Stomach (tissue), 9 donors: Measurements from ENCODE around the gene DCP2. TPM values are rescaled to one million over a fixed set of nuclear protein-coding genes. Genes with fewer than 3 reads are reported as not detected.

ENCODE experiments used
- DNase-seq, 2 donors: peaks; one replicate each; pipeline versions ENCODE4 v3.0.0 to v3.0.0-alpha.2; 2013 to 2019
- H3K27ac ChIP-seq, 5 donors: fragments of 200-600 bp in 4 of 5; sonication (generic) in 4 of 5; one replicate each; pipeline ENCODE4 v1.5.1; 2013 to 2019; ENCODE audit warnings: mild to moderate bottlenecking in 1 of 5, moderate library complexity in 1 of 5
- H3K27me3 ChIP-seq, 3 donors: fragments of 200-600 bp; sonication (generic); one replicate each; pipeline ENCODE4 v1.5.1; 2017 to 2019; ENCODE audit warnings: mixed run types in 1 of 3
- H3K36me3 ChIP-seq, 4 donors: fragments of 200-600 bp; sonication (generic); 1 replicate in 3 of 4; 2 replicates in 1 of 4; pipeline ENCODE4 v1.5.1; 2016 to 2019
- H3K4me1 ChIP-seq, 4 donors: fragments of 200-600 bp; sonication (generic); one replicate each; pipeline ENCODE4 v1.5.1; 2016 to 2019
- H3K4me3 ChIP-seq, 4 donors: fragments of 200-600 bp; sonication (generic) in 3 of 4; one replicate each; pipeline ENCODE4 v1.5.1; 2016 to 2019; ENCODE audit warnings: mild to moderate bottlenecking in 1 of 4
- H3K9me3 ChIP-seq, 4 donors: fragments of 200-600 bp; sonication (generic); one replicate each; pipeline ENCODE4 v1.5.1; 2016 to 2019
- EP300 ChIP-seq: sonication (generic); formaldehyde crosslinking; IDR thresholded peaks from one replicate; pipeline ENCODE4 v1.6.1; 2017; ENCODE audit warnings: antibody characterized with exemption
- POLR2A ChIP-seq, 4 donors: fragments of 450-650 bp; IDR thresholded peaks; one replicate each; pipeline ENCODE4 v1.6.1; 2016; ENCODE audit warnings: antibody characterized with exemption in 4 of 4, control low read depth in 2 of 4, mild to moderate bottlenecking in 1 of 4, moderate library complexity in 1 of 4
- POLR2AphosphoS5 ChIP-seq, 3 donors: sonication (generic); formaldehyde crosslinking; IDR thresholded peaks; one replicate each; pipeline ENCODE4 v1.6.1; 2016; ENCODE audit warnings: antibody characterized with exemption in 3 of 3
- WGBS, 5 donors: extraction: QIAGEN DNeasy Blood & Tissue Kit in 3 of 5; methylation state at CpG; one replicate each; pipeline versions ENCODE4 v1.1.5 to v1.1.7; 2013 to 2018; 5-methylcytosine and 5-hydroxymethylcytosine counted together
- intact Hi-C: fragments of 100-400 bp; cut with DNase I; formaldehyde crosslinking; loops from one replicate; pipeline ENCODE4 v1.15.1; 2023; ENCODE audit warnings: low total_unique reads
- polyA plus RNA-seq, 3 donors: library from polyadenylated mRNA; stranded (reverse); fragments of 200-250 nt; gene quantifications; one replicate each; pipeline ENCODE4 v1.2.3, GENCODE V29; 2013
- total RNA-seq, 5 donors: library from RNA; depleted of rRNA; stranded (reverse); fragments of >200 nt; gene quantifications; one replicate each; pipeline versions ENCODE4 v1.1.0 to v1.2.3, GENCODE V29; 2014 to 2016
- TF ChIP-seq, protein P1 (sequence below), 7 experiments: fragments of 450-650 bp in 4 of 7; fragments of 200-600 bp in 3 of 7; sonication (generic) in 3 of 7; IDR thresholded peaks; one replicate each; pipeline ENCODE4 v1.5.1; 2016 to 2019; ENCODE audit warnings: antibody characterized with exemption in 7 of 7, control low read depth in 2 of 7, mild to moderate bottlenecking in 1 of 7
- donor health status: healthy with polysubstance abuse.
- donor health status: Bipolar disorder and iron deficiency.
- donor health status: healthy.

Gene DCP2
- total and polyA plus RNA-seq, 8 donors, result 5.3 to 61.3 (median 7.2) TPM

DNA sequence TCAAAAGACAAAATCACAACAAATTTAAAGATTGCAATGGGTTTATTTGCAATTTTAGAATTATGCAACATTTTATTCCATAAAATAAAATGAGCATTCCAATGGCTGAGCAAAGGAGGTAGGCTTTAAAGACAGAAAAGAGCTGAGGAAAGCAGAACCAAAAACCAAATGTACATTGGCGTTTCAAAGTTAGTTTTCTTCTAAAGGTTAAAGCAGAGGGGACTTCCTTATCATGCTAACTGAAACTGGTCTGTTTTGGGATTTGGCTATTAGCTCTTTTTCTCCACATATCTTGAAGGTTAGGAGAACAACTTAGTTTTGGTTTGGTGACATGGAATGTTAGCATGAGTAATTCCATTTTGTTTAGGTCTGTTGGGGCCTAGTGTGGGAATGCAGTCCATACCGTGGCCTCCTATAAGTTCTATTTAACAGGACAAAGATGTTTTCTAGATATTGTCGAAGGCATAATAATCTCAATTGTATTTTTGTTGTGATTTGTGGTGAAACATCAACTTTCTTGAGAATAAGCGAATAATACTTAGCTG, 20.3 kb downstream of the DCP2 start:
- TF ChIP-seq POLR2A (IDR thresholded peaks at IDR 0.05) (no peak), EP300 (no peak), POLR2AphosphoS5 (IDR thresholded peaks at IDR 0.05) (no peak)
- TF ChIP-seq, protein P1, sequence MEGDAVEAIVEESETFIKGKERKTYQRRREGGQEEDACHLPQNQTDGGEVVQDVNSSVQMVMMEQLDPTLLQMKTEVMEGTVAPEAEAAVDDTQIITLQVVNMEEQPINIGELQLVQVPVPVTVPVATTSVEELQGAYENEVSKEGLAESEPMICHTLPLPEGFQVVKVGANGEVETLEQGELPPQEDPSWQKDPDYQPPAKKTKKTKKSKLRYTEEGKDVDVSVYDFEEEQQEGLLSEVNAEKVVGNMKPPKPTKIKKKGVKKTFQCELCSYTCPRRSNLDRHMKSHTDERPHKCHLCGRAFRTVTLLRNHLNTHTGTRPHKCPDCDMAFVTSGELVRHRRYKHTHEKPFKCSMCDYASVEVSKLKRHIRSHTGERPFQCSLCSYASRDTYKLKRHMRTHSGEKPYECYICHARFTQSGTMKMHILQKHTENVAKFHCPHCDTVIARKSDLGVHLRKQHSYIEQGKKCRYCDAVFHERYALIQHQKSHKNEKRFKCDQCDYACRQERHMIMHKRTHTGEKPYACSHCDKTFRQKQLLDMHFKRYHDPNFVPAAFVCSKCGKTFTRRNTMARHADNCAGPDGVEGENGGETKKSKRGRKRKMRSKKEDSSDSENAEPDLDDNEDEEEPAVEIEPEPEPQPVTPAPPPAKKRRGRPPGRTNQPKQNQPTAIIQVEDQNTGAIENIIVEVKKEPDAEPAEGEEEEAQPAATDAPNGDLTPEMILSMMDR (IDR thresholded peaks at IDR 0.05), result no peak

DNA sequence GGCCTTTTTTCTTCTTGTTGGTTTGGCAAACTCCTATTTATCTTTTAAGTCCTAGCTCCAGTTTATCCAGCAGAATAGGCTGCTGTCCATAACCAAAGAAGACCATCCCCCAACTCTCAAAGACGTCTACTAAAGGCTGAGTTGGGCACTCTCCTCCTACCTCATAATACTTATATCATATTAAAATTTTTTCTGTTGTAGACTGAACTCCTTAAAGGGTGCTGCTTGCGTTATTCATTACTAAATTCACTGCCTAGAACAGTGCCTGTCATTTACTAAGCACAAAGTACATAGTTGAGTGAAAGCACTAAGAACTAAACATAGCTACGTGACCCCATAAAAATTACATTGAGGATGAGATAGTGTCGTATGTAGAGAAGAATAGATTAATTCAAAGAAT, 21.7 kb downstream of the DCP2 start:
- H3K4me3 ChIP-seq, result no peak overlapping the region
- intact Hi-C loops, result no loop called here
- H3K27ac ChIP-seq, result no peak overlapping the region
- peaks cover 0 to 14% (median 3%) of the 10 kb centered on the region in 4 donors for H3K4me1 ChIP-seq
- no peaks in the 10 kb centered on the region for H3K27me3 ChIP-seq
- peaks cover 9 to 60% (median 50%) of the 10 kb centered on the region in 4 donors for H3K36me3 ChIP-seq
- 86 to 91% (median 88%) methylated on average over 4 of the region's 4 CpGs for WGBS, 5 donors
- no peaks in the 10 kb centered on the region for H3K9me3 ChIP-seq
- no peak for DNase-seq
- TF ChIP-seq EP300 (no peak), POLR2A (IDR thresholded peaks at IDR 0.05) (no peak), POLR2AphosphoS5 (IDR thresholded peaks at IDR 0.05) (no peak)
- TF ChIP-seq, protein P1 (IDR thresholded peaks at IDR 0.05), result no peak

More for the DNA sequence above, 20.3 kb downstream of the DCP2 start:
- H3K4me3 ChIP-seq, result no peak overlapping the region
- peaks cover 0 to 53% (median 43%) of the 10 kb centered on the region in 4 donors for H3K36me3 ChIP-seq
- DNase-seq, result no peak
- intact Hi-C loops, result no loop called here
- no peaks in the 10 kb centered on the region for H3K9me3 ChIP-seq
- H3K4me1 ChIP-seq, result peaks cover 0 to 14% (median 3%) of the 10 kb centered on the region in 4 donors
- no peaks in the 10 kb centered on the region for H3K27me3 ChIP-seq
- whole genome bisulfite sequencing, 5 donors, result 77 to 90% (median 87%) methylated on average over 4 of the region's 4 CpGs
- no peak overlapping the region for H3K27ac ChIP-seq

DNA sequence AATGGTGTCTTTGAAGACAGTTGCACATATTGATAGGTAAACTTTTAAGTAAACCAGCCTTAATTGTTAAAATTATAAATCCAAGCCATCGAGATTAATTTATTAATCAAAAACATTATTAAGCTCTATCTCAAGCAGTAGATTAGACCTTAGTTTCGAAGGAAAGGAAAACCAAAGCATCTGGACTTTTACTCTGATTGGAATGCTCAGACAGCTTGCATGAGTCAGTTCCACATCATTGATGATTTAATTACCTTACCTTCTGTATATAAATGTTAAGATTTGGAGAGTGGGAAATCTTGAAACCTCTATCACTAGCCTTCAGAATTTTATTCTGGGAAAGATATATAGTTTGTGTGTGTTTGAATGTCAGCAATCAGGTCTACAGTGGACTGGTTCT, 23.9 kb downstream of the DCP2 start:
- Histone ChIP-seq H3K27ac (no peak overlapping the region), H3K36me3 (peaks cover 22 to 60% (median 56%) of the 10 kb centered on the region in 4 donors), H3K4me3 (no peak overlapping the region), H3K27me3 (no peaks in the 10 kb centered on the region), H3K9me3 (no peaks in the 10 kb centered on the region), H3K4me1 (peaks cover 0 to 17% (median 3%) of the 10 kb centered on the region in 4 donors)
- DNase-seq, result no peak
- WGBS, 5 donors, result 86 to 93% (median 90%) methylated on average over 2 of the region's 2 CpGs
- no peak for TF ChIP-seq POLR2A (IDR thresholded peaks at IDR 0.05)
- TF ChIP-seq, protein P1 (IDR thresholded peaks at IDR 0.05), result no peak
- TF ChIP-seq EP300, result no peak
- intact Hi-C loops, result no loop called here

DNA sequence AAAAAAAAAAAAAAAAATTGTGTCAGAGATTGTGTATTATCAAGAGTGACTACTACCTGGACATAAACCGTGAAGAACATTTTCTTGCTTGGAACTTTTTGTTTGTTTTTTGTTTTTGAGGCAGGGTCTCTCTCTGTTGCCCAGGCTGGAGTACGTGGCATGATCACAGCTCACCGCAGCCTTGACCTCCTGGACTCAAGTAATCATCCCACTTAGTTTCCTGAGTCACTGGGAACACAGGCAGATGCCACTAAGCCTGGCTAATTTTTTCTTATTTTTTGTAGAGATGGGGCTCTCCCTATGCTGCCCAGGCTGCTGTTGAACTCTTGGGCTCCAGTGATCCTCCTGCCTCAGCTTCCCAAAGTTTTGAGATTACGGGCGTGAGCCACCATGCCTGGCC, 25.8 kb downstream of the DCP2 start:
- WGBS, 5 donors, result 91 to 97% (median 93%) methylated on average over 5 of the region's 5 CpGs
- intact Hi-C loops, result no loop called here

More for the DNA sequence above, 25.8 kb downstream of the DCP2 start:
- no peak for DNase-seq
- Histone ChIP-seq H3K4me3 (no peak overlapping the region), H3K27me3 (no peaks in the 10 kb centered on the region), H3K27ac (no peak overlapping the region), H3K9me3 (no peaks in the 10 kb centered on the region), H3K4me1 (peaks cover 0 to 6% (median 0%) of the 10 kb centered on the region in 4 donors), H3K36me3 (peaks cover 22 to 73% (median 71%) of the 10 kb centered on the region in 4 donors)
- TF ChIP-seq POLR2A (IDR thresholded peaks at IDR 0.05), result no peak
- TF ChIP-seq, protein P1 (IDR thresholded peaks at IDR 0.05), result no peak
- no peak for TF ChIP-seq POLR2AphosphoS5 (IDR thresholded peaks at IDR 0.05)
- no peak for TF ChIP-seq EP300
